Lower lobe of right lung (tissue), 2 donors: ENCODE measurements around the gene SNED1. TPM values are rescaled to one million over a fixed set of nuclear protein-coding genes. Genes with fewer than 3 reads are reported as not detected.

Source experiments
- ATAC-seq, 2 donors: fragments of 200-7000 bp; cut with Tn5 transposase; one replicate each; pipeline ENCODE4 v1.9.1; 2020 to 2022; ENCODE audit warnings: mild to moderate bottlenecking in 2 of 2, moderate library complexity in 2 of 2
- DNase-seq: peaks from one replicate; pipeline ENCODE4 v3.0.0-alpha.2; 2020
- H3K27ac ChIP-seq: fragments of 200-600 bp; one replicate; pipeline ENCODE4 v1.8.0; 2022
- H3K27me3 ChIP-seq: fragments of 200-600 bp; one replicate; pipeline ENCODE4 v1.8.0; 2022; ENCODE audit warnings: low read depth
- H3K36me3 ChIP-seq: fragments of 200-600 bp; one replicate; pipeline ENCODE4 v1.8.0; 2022; ENCODE audit warnings: mild to moderate bottlenecking
- H3K4me1 ChIP-seq: fragments of 200-600 bp; one replicate; pipeline ENCODE4 v1.8.0; 2022
- H3K4me3 ChIP-seq: fragments of 200-600 bp; one replicate; pipeline ENCODE4 v1.8.0; 2022; ENCODE audit warnings: mild to moderate bottlenecking
- H3K9me3 ChIP-seq: fragments of 200-600 bp; one replicate; pipeline ENCODE4 v1.8.0; 2022
- intact Hi-C: fragments of 100-400 bp; cut with DNase I; formaldehyde crosslinking; loops from one replicate; pipeline ENCODE4 v1.11.0; 2022
- total RNA-seq: library from RNA; stranded (reverse); fragmentation: NEBNext Ultra II Directional; extraction: Animal tissue kit (Norgen Biotek cat#: 25700); gene quantifications from one replicate; pipeline ENCODE4 v1.2.1, GENCODE V29; 2021
- TF ChIP-seq, protein P1 (sequence below): fragments of 200-600 bp; IDR thresholded peaks from one replicate; pipeline ENCODE4 v1.8.0; 2022; ENCODE audit warnings: antibody characterized with exemption, mild to moderate bottlenecking
- donor health status: DM: no; HTN: yes; CAD: no; lungs with severe emphysema.

SNED1 gene
- total RNA-seq, 1 donor from 2014 or later, result 36.2 TPM

DNA sequence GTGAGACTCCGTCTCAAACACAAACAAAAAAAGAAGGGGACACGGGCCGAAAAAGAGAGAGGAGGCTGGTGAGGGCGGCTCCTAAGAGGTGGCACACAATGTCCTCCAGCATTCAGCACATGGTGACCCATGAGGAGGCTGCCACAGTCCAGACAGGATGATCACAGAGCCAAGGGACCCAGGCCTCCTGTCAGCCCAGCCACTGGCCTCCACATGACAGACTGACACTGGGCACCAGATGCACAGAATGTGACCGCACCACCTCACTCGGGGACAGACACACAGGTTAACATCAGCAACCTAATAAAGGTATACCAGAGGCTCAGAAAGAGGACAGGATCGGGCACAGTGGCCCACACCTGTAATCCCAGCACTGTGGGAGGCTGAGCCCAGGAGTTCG, 129.8 kb downstream of the SNED1 start:
- Histone ChIP-seq H3K27ac (no peak overlapping the region), H3K27me3 (no peaks in the 10 kb centered on the region), H3K36me3 (no peaks in the 10 kb centered on the region), H3K4me3 (no peak overlapping the region), H3K9me3 (no peaks in the 10 kb centered on the region), H3K4me1 (no peaks in the 10 kb centered on the region)
- no peak for ATAC-seq
- intact Hi-C loops, result no loop called here
- no peak for DNase-seq
- TF ChIP-seq, protein P1, sequence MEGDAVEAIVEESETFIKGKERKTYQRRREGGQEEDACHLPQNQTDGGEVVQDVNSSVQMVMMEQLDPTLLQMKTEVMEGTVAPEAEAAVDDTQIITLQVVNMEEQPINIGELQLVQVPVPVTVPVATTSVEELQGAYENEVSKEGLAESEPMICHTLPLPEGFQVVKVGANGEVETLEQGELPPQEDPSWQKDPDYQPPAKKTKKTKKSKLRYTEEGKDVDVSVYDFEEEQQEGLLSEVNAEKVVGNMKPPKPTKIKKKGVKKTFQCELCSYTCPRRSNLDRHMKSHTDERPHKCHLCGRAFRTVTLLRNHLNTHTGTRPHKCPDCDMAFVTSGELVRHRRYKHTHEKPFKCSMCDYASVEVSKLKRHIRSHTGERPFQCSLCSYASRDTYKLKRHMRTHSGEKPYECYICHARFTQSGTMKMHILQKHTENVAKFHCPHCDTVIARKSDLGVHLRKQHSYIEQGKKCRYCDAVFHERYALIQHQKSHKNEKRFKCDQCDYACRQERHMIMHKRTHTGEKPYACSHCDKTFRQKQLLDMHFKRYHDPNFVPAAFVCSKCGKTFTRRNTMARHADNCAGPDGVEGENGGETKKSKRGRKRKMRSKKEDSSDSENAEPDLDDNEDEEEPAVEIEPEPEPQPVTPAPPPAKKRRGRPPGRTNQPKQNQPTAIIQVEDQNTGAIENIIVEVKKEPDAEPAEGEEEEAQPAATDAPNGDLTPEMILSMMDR, result no peak

DNA sequence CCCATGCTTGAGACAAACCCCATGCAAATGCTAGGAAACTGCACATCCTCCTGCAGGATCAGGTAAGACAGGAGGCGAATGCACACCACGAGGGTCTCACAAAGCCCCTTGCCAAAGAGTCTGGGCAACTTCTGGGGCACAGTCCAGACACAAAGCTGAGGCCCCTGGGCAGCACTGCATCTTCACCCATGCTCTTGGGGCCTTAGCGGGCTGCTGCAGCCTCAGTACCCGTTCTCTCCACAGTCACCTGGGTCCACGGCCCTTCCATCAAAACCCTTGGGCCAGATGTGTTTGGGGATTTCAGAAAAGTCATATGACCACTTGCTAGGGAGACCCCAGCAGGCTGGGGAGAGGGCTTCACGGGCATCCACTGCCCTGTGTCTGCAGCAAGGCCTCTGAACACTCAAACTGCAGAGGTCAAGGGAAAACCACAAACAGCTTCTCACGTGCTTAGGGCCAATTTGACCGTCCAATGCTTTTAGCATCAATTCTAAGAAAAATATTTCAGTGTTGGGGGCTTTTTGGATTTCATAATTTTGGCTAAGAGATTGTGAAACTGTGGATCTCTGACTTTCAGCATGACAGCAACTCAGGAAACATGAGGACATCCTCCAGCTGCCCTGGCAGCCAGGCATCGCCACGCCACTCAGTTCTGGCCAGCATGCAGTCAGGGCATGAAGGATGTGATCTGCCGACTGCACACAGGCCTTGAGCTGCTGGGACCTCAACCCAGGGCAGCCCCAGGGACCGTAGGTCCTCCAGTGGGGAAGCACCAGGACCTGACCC, 130.9 kb downstream of the SNED1 start:
- peak; percentile 37 to 46 for ATAC-seq
- TF ChIP-seq, protein P1, result no peak
- intact Hi-C loops, result no loop called here
- Histone ChIP-seq H3K9me3 (no peaks in the 10 kb centered on the region), H3K27ac (no peak overlapping the region), H3K36me3 (no peaks in the 10 kb centered on the region), H3K4me3 (no peak overlapping the region), H3K27me3 (no peaks in the 10 kb centered on the region), H3K4me1 (no peaks in the 10 kb centered on the region)
- no peak for DNase-seq

DNA sequence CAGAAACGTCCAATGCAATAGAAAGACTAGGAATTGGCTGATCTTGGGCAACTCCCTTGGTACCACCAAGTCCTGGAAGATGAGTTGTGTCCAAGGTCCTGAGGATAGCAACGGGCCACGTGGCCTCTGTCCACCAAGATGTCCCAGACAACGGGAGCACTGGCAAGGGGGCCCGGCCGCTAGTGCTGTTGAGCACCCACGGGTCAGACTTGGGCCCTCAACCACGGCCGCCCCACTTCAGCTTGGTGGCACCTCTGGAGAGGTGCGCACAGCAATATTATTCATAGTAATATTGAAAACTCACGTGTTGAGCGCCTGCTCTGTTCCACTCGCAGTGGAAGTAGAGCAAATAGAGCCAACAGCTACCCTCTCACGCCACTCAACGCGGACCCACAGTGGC, 131.9 kb downstream of the SNED1 start:
- no peak for DNase-seq
- TF ChIP-seq, protein P1, result no peak
- no peak overlapping the region for H3K27ac ChIP-seq
- no peaks in the 10 kb centered on the region for H3K4me1 ChIP-seq
- no peak overlapping the region for H3K4me3 ChIP-seq
- no peaks in the 10 kb centered on the region for H3K9me3 ChIP-seq
- H3K36me3 ChIP-seq, result no peaks in the 10 kb centered on the region
- no peak for ATAC-seq
- H3K27me3 ChIP-seq, result no peaks in the 10 kb centered on the region
- intact Hi-C loops, result no loop called here

DNA sequence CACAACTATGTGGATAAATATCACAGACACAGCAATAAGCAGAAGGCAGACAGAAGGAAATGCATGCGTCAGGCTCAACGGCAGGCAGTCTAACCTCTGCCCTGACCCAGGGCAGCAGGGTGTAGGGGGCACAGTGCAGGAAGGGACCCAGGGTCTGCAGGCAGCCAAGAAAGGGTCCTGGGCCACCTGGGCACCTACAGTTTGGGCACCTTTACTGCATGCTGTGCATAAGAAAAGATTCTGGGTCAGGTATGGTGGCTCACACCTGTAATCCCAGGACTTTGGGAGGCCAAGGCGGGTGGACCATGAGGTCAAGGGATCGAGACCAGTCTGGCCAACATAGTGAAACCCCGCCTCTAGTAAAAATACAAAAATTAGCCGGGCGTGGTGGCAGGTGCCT, 133.1 kb downstream of the SNED1 start:
- Histone ChIP-seq H3K27me3 (no peaks in the 10 kb centered on the region), H3K4me3 (no peak overlapping the region), H3K4me1 (no peaks in the 10 kb centered on the region), H3K27ac (no peak overlapping the region), H3K36me3 (peaks cover 6% of the 10 kb centered on the region), H3K9me3 (no peaks in the 10 kb centered on the region)
- ATAC-seq (no peak), DNase-seq (no peak)
- TF ChIP-seq, protein P1, result no peak
- intact Hi-C loops, result no loop called here

DNA sequence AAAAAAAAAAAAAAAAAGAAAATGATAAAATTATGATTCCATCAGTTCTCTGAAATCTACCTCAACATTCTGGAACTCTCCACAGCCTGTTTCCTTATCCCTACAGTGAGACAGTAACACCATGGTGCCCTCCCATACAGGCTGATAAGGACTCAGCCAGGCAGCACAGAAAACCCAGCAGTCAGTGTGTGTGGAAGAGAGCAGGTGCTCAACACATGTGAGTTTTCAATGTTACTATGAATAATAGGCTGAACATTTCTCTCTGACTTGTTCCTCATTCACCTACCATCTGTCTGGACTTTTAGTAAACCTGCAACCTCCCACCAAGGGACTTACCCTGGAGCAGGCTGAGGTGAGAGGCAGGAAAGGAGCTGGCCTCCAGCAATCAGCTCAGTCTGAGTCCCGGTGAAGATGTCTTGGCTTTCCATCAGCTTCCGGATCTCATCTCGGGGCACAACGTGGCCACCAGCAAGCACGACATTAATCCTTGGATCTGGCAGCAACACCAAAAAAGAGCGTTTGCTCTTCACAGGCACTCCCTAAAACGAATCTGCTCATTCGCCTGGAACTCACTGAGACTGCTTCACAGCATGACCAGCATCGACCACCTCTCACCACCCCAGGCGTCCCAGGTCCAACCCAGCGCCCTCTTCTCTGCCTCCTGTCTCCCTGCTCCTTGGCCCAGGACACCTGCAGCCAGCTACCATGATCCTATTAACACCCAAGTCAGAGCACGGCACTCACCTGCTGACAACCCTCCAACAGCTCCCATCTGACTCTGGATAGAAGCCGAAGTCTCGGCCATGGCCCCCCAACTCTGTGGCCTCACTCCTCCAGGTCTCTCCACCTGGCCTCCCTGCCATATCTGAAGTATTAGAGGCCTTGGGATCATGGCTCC, 134.4 kb downstream of the SNED1 start:
- intact Hi-C loops, result no loop called here
- TF ChIP-seq, protein P1, result no peak

More for the DNA sequence above, 134.4 kb downstream of the SNED1 start:
- Histone ChIP-seq H3K4me1 (no peaks in the 10 kb centered on the region), H3K27me3 (no peaks in the 10 kb centered on the region), H3K36me3 (peaks cover 9% of the 10 kb centered on the region), H3K4me3 (no peak overlapping the region), H3K9me3 (no peaks in the 10 kb centered on the region), H3K27ac (no peak overlapping the region)
- ATAC-seq (no peak), DNase-seq (no peak)
